ENCODE results near the gene TUBA1B.

DNA sequence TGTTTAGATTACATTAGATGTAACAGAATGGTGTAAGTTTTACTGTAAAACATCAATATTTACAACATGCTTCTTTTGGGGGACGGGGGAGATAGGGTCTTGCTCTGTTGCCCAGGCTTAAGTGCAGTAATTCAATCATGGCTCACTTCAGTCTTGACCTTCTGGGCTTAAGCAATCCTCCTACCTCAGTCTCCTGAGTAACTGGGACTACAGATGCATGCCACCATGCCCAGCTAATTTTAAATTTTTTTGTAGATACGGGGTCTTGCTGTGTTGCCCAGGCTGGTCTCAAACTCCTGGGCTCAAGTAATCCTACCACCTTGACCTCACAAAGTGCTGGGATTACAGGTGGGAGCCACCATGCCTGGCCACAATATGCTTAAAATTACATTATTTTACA, 33.9 kb upstream of the TUBA1B start:
- no peak for TF ChIP-seq ZNF70 (CRISPR knock-in tag; IDR thresholded peaks at IDR 0.05)
- no peak for TF ChIP-seq ARNTL (CRISPR knock-in tag; IDR thresholded peaks at IDR 0.05; ENCODE audit: borderline replicate concordance, low read depth)
- no peak for TF ChIP-seq ISL1 (CRISPR knock-in tag; IDR thresholded peaks at IDR 0.05)
- no peak for TF ChIP-seq RARB (CRISPR knock-in tag; IDR thresholded peaks at IDR 0.05)
- TF ChIP-seq ZC3H10 (CRISPR knock-in tag; IDR thresholded peaks at IDR 0.05) = no peak
- no peak for TF ChIP-seq ZFP30 (CRISPR knock-in tag; IDR thresholded peaks at IDR 0.05)
- TF ChIP-seq CSDC2 (CRISPR knock-in tag; IDR thresholded peaks at IDR 0.05) = no peak
- no peak for TF ChIP-seq ESRRG (CRISPR knock-in tag; IDR thresholded peaks at IDR 0.05)
- TF ChIP-seq ZFP3 (CRISPR knock-in tag; IDR thresholded peaks at IDR 0.05) = no peak
- no peak for TF ChIP-seq SNAI2 (CRISPR knock-in tag; IDR thresholded peaks at IDR 0.05)
- TF ChIP-seq OSR1 (CRISPR knock-in tag; IDR thresholded peaks at IDR 0.05) = no peak
- TF ChIP-seq, protein P1, sequence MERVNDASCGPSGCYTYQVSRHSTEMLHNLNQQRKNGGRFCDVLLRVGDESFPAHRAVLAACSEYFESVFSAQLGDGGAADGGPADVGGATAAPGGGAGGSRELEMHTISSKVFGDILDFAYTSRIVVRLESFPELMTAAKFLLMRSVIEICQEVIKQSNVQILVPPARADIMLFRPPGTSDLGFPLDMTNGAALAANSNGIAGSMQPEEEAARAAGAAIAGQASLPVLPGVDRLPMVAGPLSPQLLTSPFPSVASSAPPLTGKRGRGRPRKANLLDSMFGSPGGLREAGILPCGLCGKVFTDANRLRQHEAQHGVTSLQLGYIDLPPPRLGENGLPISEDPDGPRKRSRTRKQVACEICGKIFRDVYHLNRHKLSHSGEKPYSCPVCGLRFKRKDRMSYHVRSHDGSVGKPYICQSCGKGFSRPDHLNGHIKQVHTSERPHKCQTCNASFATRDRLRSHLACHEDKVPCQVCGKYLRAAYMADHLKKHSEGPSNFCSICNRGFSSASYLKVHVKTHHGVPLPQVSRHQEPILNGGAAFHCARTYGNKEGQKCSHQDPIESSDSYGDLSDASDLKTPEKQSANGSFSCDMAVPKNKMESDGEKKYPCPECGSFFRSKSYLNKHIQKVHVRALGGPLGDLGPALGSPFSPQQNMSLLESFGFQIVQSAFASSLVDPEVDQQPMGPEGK (CRISPR knock-in tag; IDR thresholded peaks at IDR 0.05; ENCODE audit: borderline replicate concordance) = no peak
- no peak for TF ChIP-seq TOX (CRISPR knock-in tag; IDR thresholded peaks at IDR 0.05; ENCODE audit: borderline replicate concordance)
